ENCODE data around the gene CTU2. TPM values are rescaled to one million over a fixed set of nuclear protein-coding genes. Genes with fewer than 3 reads are reported as not detected.

The CTU2 gene
- total RNA-seq, 1 donor from 2014 or later: 20.8 TPM

DNA sequence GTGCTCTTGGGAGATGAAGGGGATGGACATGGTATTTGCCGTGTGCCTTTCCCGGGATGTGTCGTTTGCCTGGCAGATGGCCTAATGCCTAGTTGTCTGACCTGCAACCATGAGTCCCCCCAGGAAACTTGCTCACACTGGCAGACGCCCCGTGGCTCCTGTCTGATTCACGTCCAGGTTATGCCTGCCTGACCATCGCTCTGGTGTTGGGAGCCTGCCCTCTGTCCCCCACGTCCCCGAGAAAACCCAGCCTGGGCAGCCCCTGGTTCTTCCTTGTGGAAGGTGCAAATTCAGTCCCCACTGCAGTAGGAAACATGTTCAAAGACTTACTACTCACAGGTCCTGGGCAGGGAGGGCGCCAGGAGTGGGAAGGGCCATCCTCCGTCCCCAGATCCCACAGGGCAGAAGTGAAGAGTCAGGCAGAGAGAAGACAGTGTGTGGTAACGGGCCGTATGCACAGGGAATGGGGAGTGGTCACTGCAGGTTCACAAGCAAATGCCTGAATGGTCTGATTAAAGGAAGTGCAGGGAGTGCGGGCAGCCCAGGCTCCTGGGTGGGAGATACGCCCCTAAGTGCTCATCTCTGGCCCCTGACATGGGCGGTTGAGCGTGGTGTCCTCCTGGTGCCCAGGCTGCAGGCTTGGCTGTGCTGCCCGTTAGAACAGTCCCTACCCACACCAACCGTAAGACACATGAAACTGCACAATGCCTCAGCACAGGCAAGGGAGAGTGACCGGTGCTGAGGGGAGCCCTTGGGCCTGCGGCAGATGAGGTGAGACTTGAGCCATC, 15.8 kb upstream of the CTU2 start:
- Mint-ChIP-seq H3K9me3 (ENCODE audit: unreplicated experiment) (no peaks in the 10 kb centered on the region), H3K36me3 (ENCODE audit: low read depth, unreplicated experiment) (no peaks in the 10 kb centered on the region), H3K27ac (ENCODE audit: unreplicated experiment) (no peak overlapping the region), H3K4me1 (ENCODE audit: unreplicated experiment) (no peaks in the 10 kb centered on the region), H3K27me3 (ENCODE audit: unreplicated experiment) (peaks cover 19% of the 10 kb centered on the region), H3K4me3 (ENCODE audit: unreplicated experiment) (no peak overlapping the region)
- DNase-seq (ENCODE audit: low spot score): no peak
- TF ChIP-seq, protein P1, sequence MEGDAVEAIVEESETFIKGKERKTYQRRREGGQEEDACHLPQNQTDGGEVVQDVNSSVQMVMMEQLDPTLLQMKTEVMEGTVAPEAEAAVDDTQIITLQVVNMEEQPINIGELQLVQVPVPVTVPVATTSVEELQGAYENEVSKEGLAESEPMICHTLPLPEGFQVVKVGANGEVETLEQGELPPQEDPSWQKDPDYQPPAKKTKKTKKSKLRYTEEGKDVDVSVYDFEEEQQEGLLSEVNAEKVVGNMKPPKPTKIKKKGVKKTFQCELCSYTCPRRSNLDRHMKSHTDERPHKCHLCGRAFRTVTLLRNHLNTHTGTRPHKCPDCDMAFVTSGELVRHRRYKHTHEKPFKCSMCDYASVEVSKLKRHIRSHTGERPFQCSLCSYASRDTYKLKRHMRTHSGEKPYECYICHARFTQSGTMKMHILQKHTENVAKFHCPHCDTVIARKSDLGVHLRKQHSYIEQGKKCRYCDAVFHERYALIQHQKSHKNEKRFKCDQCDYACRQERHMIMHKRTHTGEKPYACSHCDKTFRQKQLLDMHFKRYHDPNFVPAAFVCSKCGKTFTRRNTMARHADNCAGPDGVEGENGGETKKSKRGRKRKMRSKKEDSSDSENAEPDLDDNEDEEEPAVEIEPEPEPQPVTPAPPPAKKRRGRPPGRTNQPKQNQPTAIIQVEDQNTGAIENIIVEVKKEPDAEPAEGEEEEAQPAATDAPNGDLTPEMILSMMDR (IDR thresholded peaks at IDR 0.05; ENCODE audit: unreplicated experiment): no peak

DNA sequence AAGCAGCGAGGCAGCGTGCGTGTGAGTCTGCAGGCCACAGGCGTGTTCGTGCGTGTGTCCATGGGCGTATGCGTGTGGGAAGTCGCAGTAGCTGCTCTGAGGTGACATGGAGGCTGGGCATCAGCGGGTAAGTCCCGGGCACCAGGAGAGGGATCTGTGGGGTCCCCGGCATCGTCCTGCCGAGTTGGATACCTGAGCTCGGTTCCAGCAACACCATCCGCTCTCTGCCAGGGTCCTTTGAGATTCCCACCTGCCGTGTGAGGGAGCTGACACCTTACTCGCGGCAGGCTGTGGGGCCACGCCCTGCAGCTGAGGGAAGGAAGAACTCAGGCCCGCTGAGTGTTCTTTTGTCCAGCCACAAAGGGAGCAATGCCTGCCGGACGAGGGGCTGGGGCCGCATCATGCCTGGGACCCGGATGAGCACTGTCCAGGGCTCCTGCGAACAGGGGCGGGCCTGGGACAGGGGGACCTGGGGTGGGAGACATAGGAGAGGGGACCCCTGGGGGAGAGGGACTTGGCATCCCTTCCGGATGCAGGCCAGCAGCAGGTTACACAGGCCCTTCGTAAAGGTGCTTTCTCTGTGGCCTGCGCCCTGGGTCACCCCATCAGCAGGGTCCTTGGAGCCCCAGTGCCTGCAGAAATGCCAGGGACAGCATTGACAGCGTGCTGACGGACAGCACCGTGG, 15.0 kb upstream of the CTU2 start:
- Mint-ChIP-seq H3K27ac (ENCODE audit: unreplicated experiment) (no peak overlapping the region), H3K27me3 (ENCODE audit: unreplicated experiment) (peaks cover 19% of the 10 kb centered on the region), H3K9me3 (ENCODE audit: unreplicated experiment) (no peaks in the 10 kb centered on the region), H3K4me1 (ENCODE audit: unreplicated experiment) (no peaks in the 10 kb centered on the region), H3K36me3 (ENCODE audit: low read depth, unreplicated experiment) (no peaks in the 10 kb centered on the region), H3K4me3 (ENCODE audit: unreplicated experiment) (no peak overlapping the region)
- no peak for DNase-seq (ENCODE audit: low spot score)
- TF ChIP-seq, protein P1 (IDR thresholded peaks at IDR 0.05; ENCODE audit: unreplicated experiment): no peak

DNA sequence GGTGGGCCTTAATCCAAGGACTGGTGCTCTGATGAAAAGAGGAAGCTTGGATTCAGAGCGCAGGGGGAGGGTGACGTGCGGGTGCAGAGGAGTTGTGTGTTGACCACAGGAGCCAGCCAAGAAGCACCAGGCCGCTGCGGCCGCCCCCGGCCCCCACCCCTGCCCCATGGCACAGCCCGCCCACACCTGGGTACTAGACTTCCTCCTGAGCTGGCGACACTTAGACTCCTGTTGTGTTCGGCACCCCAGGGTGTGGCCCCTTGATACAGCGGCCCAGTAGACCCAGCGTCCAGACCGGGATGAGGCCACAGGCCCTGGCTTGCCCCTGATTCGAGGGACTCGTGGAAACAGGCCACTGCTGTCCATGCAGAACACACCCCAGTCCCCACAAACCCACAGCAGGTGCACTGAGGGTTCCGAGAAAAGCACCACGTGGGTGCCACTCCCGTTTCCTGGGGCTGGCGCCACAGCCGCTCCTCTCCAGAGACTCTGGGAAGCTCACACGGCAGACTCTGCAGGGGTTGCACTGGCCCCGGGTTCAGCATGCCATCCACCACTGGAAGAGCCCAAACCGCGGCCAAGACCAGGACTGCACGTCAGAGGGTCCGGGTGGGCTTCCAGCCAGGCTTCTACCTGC, 14.3 kb upstream of the CTU2 start:
- no peak overlapping the region for H3K27ac Mint-ChIP-seq (ENCODE audit: unreplicated experiment)
- no peak for DNase-seq (ENCODE audit: low spot score)
- H3K9me3 Mint-ChIP-seq (ENCODE audit: unreplicated experiment): no peaks in the 10 kb centered on the region
- H3K4me1 Mint-ChIP-seq (ENCODE audit: unreplicated experiment): no peaks in the 10 kb centered on the region
- H3K4me3 Mint-ChIP-seq (ENCODE audit: unreplicated experiment): no peak overlapping the region
- TF ChIP-seq, protein P1 (IDR thresholded peaks at IDR 0.05; ENCODE audit: unreplicated experiment): no peak
- peaks cover 20% of the 10 kb centered on the region for H3K27me3 Mint-ChIP-seq (ENCODE audit: unreplicated experiment)
- H3K36me3 Mint-ChIP-seq (ENCODE audit: low read depth, unreplicated experiment): peaks cover 3% of the 10 kb centered on the region

DNA sequence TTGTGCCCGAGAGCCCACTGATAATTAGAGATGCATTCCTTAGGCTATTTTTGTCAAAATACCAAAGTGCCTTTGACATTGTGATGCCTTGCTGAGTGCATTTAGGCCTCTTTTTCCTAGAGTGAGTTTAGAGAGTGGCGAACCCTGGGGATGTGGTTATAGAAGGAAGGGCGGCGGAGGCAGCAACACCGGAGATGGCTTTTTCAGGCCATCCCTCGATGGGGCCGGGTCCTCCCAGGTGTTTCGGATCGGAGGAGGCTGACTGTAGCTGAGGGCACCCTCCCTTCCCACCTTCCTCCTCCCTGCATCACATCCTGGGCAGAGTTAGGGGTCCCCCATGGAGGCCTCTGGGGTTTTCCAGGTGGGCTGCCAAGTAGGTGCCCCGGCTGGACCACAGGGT, 13.4 kb upstream of the CTU2 start:
- H3K36me3 Mint-ChIP-seq (ENCODE audit: low read depth, unreplicated experiment): peaks cover 6% of the 10 kb centered on the region

More for the DNA sequence above, 13.4 kb upstream of the CTU2 start:
- TF ChIP-seq, protein P1 (IDR thresholded peaks at IDR 0.05; ENCODE audit: unreplicated experiment): no peak
- peaks cover 5% of the 10 kb centered on the region for H3K4me1 Mint-ChIP-seq (ENCODE audit: unreplicated experiment)
- H3K27me3 Mint-ChIP-seq (ENCODE audit: unreplicated experiment): peaks cover 18% of the 10 kb centered on the region
- no peak overlapping the region for H3K27ac Mint-ChIP-seq (ENCODE audit: unreplicated experiment)
- no peaks in the 10 kb centered on the region for H3K9me3 Mint-ChIP-seq (ENCODE audit: unreplicated experiment)
- H3K4me3 Mint-ChIP-seq (ENCODE audit: unreplicated experiment): no peak overlapping the region
- no peak for DNase-seq (ENCODE audit: low spot score)

Data from endothelial cell (in vitro differentiated cells).